HepG2 (cell line): ENCODE results near the gene PTPN3. TPM values are rescaled to one million over a fixed set of nuclear protein-coding genes. Genes with fewer than 3 reads are reported as not detected.
A peak's percentile ranks its signal among the peaks of the same experiment; 100 is the strongest.

ENCODE experiments used
- ATAC-seq: fragments of 200-7000 bp; cut with Tn5 transposase; 3 replicates; pipeline ENCODE4 v1.9.1; 2020; ENCODE audit warnings: mild to moderate bottlenecking, moderate library complexity
- BruUV-seq: library from RNA; stranded (reverse); fragments of 400-500 nt; replicated peaks from 2 replicates; lab custom pipeline; 2021; lab: Mats Ljungman, UMichigan
- CTCF ChIA-PET: fragments of 300-600 bp; formaldehyde crosslinking; extraction: SDS; loops from one replicate; lab custom pipeline; 2021; ENCODE audit warnings: low total read pairs, inconsistent platforms, low intra/inter-chr PET ratio; lab: Yijun Ruan, JAX
- POLR2A ChIA-PET: fragments of 350-600 bp; sonication (Branson Sonifier 250); formaldehyde crosslinking; loops from one replicate; lab custom pipeline; 2020; ENCODE audit warnings: antibody characterized with exemption, inconsistent platforms; lab: Yijun Ruan, JAX
- DNase-seq: peaks from one replicate; pipeline ENCODE4 v3.0.0-alpha.2; 2015; ENCODE audit warnings: low spot score
- FAIRE-seq: peaks from 3 replicates; lab custom pipeline; 2011; peaks lifted over from hg19 to GRCh38; lab: Jason Lieb, UNC
- H2AFZ ChIP-seq: one replicate; pipeline ENCODE4 v1.6.1; 2011; ENCODE audit warnings: low read length, inconsistent platforms
- H3K27ac ChIP-seq: fragments of 300-600 bp; 3 replicates; pipeline ENCODE4 v1.8.0; 2011; ENCODE audit warnings: mixed run types, mild to moderate bottlenecking, mixed read lengths, low read length, inconsistent platforms; ENCODE audit not compliant: insufficient read depth; ENCODE audit errors: extremely low read length
- H3K27me3 ChIP-seq, 2 experiments: fragments of 200-600 bp in 1 of 2; 2 replicates in 1 of 2; 3 replicates in 1 of 2; pipeline versions ENCODE4 v1.6.0 to v1.8.0; 2011; ENCODE audit warnings: low read length in 2 of 2, mild to moderate bottlenecking in 2 of 2, moderate library complexity in 2 of 2, inconsistent platforms in 1 of 2; ENCODE audit not compliant: insufficient read depth in 2 of 2, control insufficient read depth in 1 of 2
- H3K36me3 ChIP-seq, 2 experiments: fragments of 200-600 bp in 1 of 2; replicated peaks in 1 of 2; 2 replicates in 1 of 2; 3 replicates in 1 of 2; pipeline versions ENCODE4 v1.5.1 to v1.8.0; 2011; ENCODE audit warnings: low read length in 2 of 2, inconsistent platforms in 1 of 2; ENCODE audit not compliant: insufficient read depth in 2 of 2, control insufficient read depth in 1 of 2
- H3K4me1 ChIP-seq: 2 replicates; pipeline ENCODE4 v1.5.1; 2012; ENCODE audit warnings: low read length, inconsistent platforms; ENCODE audit not compliant: insufficient read depth
- H3K4me2 ChIP-seq: 2 replicates; pipeline ENCODE4 v1.6.0; 2011; ENCODE audit warnings: low read depth, low read length, inconsistent platforms
- H3K4me3 ChIP-seq, 3 experiments: fragments of 200-600 bp in 1 of 3; sonication (generic), shearing (Covaris generic) in 1 of 3; replicated peaks in 1 of 3; 2 replicates each; pipeline ENCODE4 v1.5.1; 2011 to 2016; ENCODE audit warnings: low read length in 3 of 3, inconsistent platforms in 2 of 3, low read depth in 2 of 3, mild to moderate bottlenecking in 2 of 3, control low read depth in 1 of 3, mixed read lengths in 1 of 3; ENCODE audit not compliant: insufficient read depth in 1 of 3
- H3K79me2 ChIP-seq: one replicate; pipeline ENCODE4 v1.6.1; 2011; ENCODE audit warnings: low read length, inconsistent platforms; ENCODE audit not compliant: insufficient read depth
- H3K9ac ChIP-seq: 2 replicates; pipeline ENCODE4 v1.6.0; 2011; ENCODE audit warnings: mild to moderate bottlenecking, low read depth, low read length, inconsistent platforms; ENCODE audit not compliant: insufficient read depth
- H3K9me3 ChIP-seq: 2 replicates; pipeline ENCODE4 v1.5.1; 2012; ENCODE audit warnings: mild to moderate bottlenecking, low read length
- H4K20me1 ChIP-seq: 2 replicates; pipeline ENCODE4 v1.6.0; 2011; ENCODE audit warnings: inconsistent platforms, mild to moderate bottlenecking, low read length, moderate library complexity; ENCODE audit not compliant: insufficient read depth
- CBFB ChIP-seq: sonication (generic); formaldehyde crosslinking; IDR thresholded peaks from 2 replicates; pipeline ENCODE4 v1.4.0; 2020; ENCODE audit warnings: missing genetic modification reagents
- DNMT3B ChIP-seq: conservative IDR thresholded peaks from 2 replicates; pipeline ENCODE4 v1.6.1; 2016; ENCODE audit warnings: missing biosample characterization, control low read depth
- KDM1A ChIP-seq: IDR thresholded peaks from 2 replicates; pipeline ENCODE4 v1.6.1; 2016; ENCODE audit warnings: missing compliant biosample characterization
- KDM5A ChIP-seq: fragments of 200-600 bp; sonication (generic); IDR thresholded peaks from 2 replicates; pipeline ENCODE4 v1.7.0; 2018; ENCODE audit warnings: antibody characterized with exemption, mild to moderate bottlenecking, low read length, borderline replicate concordance
- POLR2AphosphoS5 ChIP-seq: IDR thresholded peaks from 2 replicates; pipeline ENCODE4 v1.6.1; 2012; ENCODE audit warnings: low read depth, low read length
- SIN3B ChIP-seq: fragments of 150-350 bp; IDR thresholded peaks from 2 replicates; pipeline ENCODE4 v1.6.1; 2014; ENCODE audit warnings: low read length
- ZNF567 ChIP-seq: sonication (generic); formaldehyde crosslinking; IDR thresholded peaks from 2 replicates; pipeline ENCODE4 v1.8.1; 2023; ENCODE audit warnings: mild to moderate bottlenecking, missing genetic modification reagents, borderline replicate concordance
- ZNF572 ChIP-seq: sonication (generic); formaldehyde crosslinking; IDR thresholded peaks from 2 replicates; pipeline ENCODE4 v1.5.1; 2020; ENCODE audit warnings: mild to moderate bottlenecking, missing genetic modification reagents
- ZNF629 ChIP-seq: sonication (generic); formaldehyde crosslinking; conservative IDR thresholded peaks from 2 replicates; pipeline ENCODE4 v1.5.0; 2020; ENCODE audit warnings: missing genetic modification reagents
- ZNF761 ChIP-seq: sonication (generic); formaldehyde crosslinking; conservative IDR thresholded peaks from 2 replicates; pipeline ENCODE4 v1.4.0; 2020; ENCODE audit warnings: mild to moderate bottlenecking, missing genetic modification reagents
- WGBS: methylation state at CpG from one replicate; pipeline ENCODE4 v1.1.6; 2017; ENCODE audit warnings: low lambda C conversion rate; 5-methylcytosine and 5-hydroxymethylcytosine counted together
- in situ Hi-C: cut with HindIII; loops from 2 replicates; pipeline ENCODE4 v1.10.0; 2017; ENCODE audit warnings: low pct_unique_long_range_greater_than_20kb; ENCODE audit not compliant: extremely low pct_ligation_motif_present
- intact Hi-C: fragments of 100-400 bp; cut with micrococcal nuclease; formaldehyde crosslinking; loops from one replicate; pipeline ENCODE4 v1.10.0; 2022; ENCODE audit not compliant: unreplicated experiment
- polyA plus RNA-seq, 8 experiments: library from polyadenylated mRNA; depleted of rRNA in 3 of 8; stranded (reverse) in 7 of 8; unstranded in 1 of 8; fragments of >200 nt; fragmentation: Illumina TruSeq in 4 of 8; extraction: Trizol in 4 of 8; gene quantifications; 2 replicates each; pipeline versions ENCODE4 v1.2.1 to v1.2.3, GENCODE V29; 2011 to 2016; ENCODE audit warnings: low read depth in 4 of 8, missing spikeins in 1 of 8, mixed read lengths in 1 of 8; ENCODE audit not compliant: insufficient read depth in 1 of 8
- total RNA-seq, 5 experiments: library from RNA; depleted of rRNA; stranded (reverse); fragments of >200 nt; fragmentation: Illumina TruSeq; extraction: Trizol; gene quantifications; 2 replicates each; pipeline ENCODE4 v1.2.3, GENCODE V29; 2016; ENCODE audit warnings: low read depth in 1 of 5
- TF ChIP-seq, protein P1 (sequence below): sonication (generic); formaldehyde crosslinking; IDR thresholded peaks from 2 replicates; pipeline ENCODE4 v1.4.0; 2020; ENCODE audit warnings: missing genetic modification reagents

The PTPN3 gene
- total and polyA plus RNA-seq, 2 of the 13 experiments (the other 11 are each of a cell fraction or from before 2014, with no cell fraction given), result 5.6 to 20.5 TPM

DNA sequence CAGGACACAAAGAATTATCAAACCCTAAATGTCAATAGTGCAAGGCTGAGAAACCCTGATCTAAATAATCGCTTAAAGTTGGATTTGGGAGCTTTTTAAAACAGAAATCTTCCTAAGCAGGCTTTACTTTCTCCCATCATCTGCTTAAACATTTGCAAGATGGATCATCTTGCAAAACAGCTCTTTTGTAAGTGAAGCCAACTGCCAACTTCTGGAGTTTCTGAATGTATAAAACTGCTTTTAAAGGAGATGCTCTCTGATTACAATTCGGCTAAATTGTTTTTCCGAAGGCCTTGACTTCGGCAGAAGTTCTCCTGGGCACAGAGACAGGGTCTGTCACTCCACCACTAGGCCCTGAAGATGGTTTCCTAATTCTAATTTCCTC is 1.3 kb downstream of the PTPN3 start (continued):
- TF ChIP-seq ZNF572 (CRISPR knock-in tag) (no peak), SIN3B (no peak), POLR2AphosphoS5 (no peak)

DNA sequence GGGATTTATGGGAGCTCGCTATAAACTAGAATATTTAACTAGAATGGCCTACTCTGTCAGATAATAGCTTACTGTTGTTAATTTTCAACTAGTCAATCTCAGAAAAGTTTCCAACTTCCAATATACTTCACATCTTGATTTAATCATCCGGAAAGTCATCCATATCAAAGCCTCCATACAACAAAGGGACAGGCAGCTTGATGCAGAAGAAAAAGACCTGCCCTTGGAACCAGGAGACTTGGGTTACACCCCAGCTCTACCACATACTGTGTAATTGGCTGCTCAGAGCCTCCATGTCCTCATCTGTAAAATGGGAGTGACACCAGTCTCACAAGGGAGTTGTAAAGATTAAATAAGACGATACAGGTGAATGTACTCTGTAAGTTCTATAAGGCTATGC is 1.9 kb downstream of the PTPN3 start:
- Histone ChIP-seq H3K9me3 (no peaks in the 10 kb centered on the region), H3K36me3 (no peaks in the 10 kb centered on the region), H4K20me1 (no peaks in the 10 kb centered on the region), H3K27me3 (peaks cover 1 to 7% of the 10 kb centered on the region in 2 experiments; a peak in 4 of 5 replicates), H3K4me3 (no peak overlapping the region), H3K79me2 (peaks cover 6% of the 10 kb centered on the region), H3K4me1 (peaks cover 49% of the 10 kb centered on the region), H3K9ac (no peak overlapping the region), H3K4me2 (0 out of 2 replicates have a peak overlapping the region, but pooled peaks have one; percentile 95), H2AFZ (no peak overlapping the region), H3K27ac (no peak overlapping the region)
- TF ChIP-seq ZNF761 (CRISPR knock-in tag), result no peak
- TF ChIP-seq DNMT3B (CRISPR knock-in tag), result no peak
- TF ChIP-seq KDM1A (CRISPR knock-in tag), result 0 out of 2 replicates have a peak, but pooled peaks have one; percentile 39
- TF ChIP-seq CBFB (CRISPR knock-in tag), result no peak
- TF ChIP-seq KDM5A, result no peak
- no peak for TF ChIP-seq ZNF567 (CRISPR knock-in tag)
- TF ChIP-seq, protein P1, sequence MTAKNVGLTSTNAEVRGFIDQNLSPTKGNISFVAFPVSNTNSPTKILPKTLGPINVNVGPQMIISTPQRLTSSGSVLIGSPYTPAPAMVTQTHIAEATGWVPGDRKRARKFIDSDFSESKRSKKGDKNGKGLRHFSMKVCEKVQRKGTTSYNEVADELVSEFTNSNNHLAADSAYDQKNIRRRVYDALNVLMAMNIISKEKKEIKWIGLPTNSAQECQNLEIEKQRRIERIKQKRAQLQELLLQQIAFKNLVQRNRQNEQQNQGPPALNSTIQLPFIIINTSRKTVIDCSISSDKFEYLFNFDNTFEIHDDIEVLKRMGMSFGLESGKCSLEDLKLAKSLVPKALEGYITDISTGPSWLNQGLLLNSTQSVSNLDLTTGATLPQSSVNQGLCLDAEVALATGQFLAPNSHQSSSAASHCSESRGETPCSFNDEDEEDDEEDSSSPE (CRISPR knock-in tag), result no peak
- peak; percentile 91 for TF ChIP-seq ZNF629 (CRISPR knock-in tag)
- POLR2A ChIA-PET, result interaction anchor here (7.3 kb wide), 1 partner anchor 20 kb away, joined by 71 read pairs; no protein-coding TSS in a partner anchor
- intact Hi-C loops, result no loop called here
- CTCF ChIA-PET, result no interaction called here
- DNase-seq (no peak), ATAC-seq (no peak), FAIRE-seq (no peak)
- in situ Hi-C loops, result no loop called here
- BruUV-seq, result TSS peak; percentile 57
- 95% methylated on average over 3 of the region's 3 CpGs for WGBS
